ENCODE data around the gene ORC5.

DNA sequence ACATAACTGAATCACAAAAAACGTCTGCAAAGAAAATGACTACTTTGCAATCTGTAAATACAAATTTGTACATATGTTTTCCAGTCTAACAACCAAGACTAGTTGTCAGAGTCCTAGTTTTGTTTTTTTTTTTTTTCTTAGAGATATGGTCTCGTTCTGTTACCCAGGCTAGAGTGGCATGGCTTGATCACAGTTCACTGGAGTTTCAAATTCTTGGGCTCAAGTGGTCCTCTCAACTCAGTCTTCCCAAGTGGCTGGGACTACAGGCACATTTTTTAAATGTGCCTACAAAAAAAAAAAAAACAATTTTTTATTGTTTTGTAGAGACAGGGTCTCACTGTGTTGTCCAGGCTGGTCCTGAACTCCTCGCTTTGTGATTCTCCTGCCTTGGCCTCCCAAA lies 70.8 kb downstream of the ORC5 start:
- TF ChIP-seq, protein P1, sequence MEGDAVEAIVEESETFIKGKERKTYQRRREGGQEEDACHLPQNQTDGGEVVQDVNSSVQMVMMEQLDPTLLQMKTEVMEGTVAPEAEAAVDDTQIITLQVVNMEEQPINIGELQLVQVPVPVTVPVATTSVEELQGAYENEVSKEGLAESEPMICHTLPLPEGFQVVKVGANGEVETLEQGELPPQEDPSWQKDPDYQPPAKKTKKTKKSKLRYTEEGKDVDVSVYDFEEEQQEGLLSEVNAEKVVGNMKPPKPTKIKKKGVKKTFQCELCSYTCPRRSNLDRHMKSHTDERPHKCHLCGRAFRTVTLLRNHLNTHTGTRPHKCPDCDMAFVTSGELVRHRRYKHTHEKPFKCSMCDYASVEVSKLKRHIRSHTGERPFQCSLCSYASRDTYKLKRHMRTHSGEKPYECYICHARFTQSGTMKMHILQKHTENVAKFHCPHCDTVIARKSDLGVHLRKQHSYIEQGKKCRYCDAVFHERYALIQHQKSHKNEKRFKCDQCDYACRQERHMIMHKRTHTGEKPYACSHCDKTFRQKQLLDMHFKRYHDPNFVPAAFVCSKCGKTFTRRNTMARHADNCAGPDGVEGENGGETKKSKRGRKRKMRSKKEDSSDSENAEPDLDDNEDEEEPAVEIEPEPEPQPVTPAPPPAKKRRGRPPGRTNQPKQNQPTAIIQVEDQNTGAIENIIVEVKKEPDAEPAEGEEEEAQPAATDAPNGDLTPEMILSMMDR (IDR thresholded peaks at IDR 0.05): no peak
- no peak for TF ChIP-seq ZFX (IDR thresholded peaks at IDR 0.05; ENCODE audit: borderline replicate concordance)

All from 22Rv1 (cell line).